ENCODE measurements around the gene KIF7. TPM values are rescaled to one million over a fixed set of nuclear protein-coding genes. Genes with fewer than 3 reads are reported as not detected.

KIF7 gene
- polyA plus RNA-seq, 1 donor from 2014 or later, result 5.2 TPM

DNA sequence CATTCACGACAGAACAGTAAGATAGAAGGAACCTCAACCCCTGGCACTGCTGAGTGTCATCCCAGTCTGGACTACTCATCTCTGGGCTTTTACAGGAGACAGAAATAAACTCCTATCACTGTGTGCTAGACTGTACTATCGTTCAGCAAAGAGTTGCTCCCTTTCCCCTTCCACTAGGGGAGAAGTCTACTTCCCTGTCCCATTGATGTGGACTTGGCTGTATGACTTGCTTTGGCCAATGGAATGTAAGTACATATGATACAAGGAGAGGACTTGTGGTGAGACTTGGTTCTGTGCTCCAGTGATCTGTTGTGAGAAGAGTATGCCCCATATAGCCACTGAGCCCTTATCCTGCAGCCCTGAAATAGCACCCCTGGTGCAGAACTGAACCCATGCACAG lies 5.3 kb upstream of the KIF7 start:
- Histone ChIP-seq H3K79me2 (replicated peaks; ENCODE audit: insufficient read depth, low read length) (no peaks in the 10 kb centered on the region), H3K36me3 (ENCODE audit: insufficient read depth, low read length) (no peaks in the 10 kb centered on the region), H3K4me3 (ENCODE audit: low read length) (no peak overlapping the region), H3K9me2 (ENCODE audit: insufficient read depth, low read length) (no peaks in the 10 kb centered on the region), H4K20me1 (ENCODE audit: insufficient read depth) (no peaks in the 10 kb centered on the region), H3K4me2 (ENCODE audit: low read length) (no peak overlapping the region), H3K9ac (ENCODE audit: low read length) (no peak overlapping the region), H3K27ac (ENCODE audit: low read length) (no peak overlapping the region), H2AFZ (ENCODE audit: low read depth, low read length) (no peak overlapping the region), H3K9me3 (ENCODE audit: low read length) (no peaks in the 10 kb centered on the region), H3K27me3 (ENCODE audit: insufficient read depth, low read depth, low read length) (peaks cover 8% of the 10 kb centered on the region), H3F3A (ENCODE audit: insufficient read depth, low read length, poor library complexity, severe bottlenecking) (no peaks in the 10 kb centered on the region)
- TF ChIP-seq MXI1 (conservative IDR thresholded peaks at IDR 0.05; ENCODE audit: poor library complexity, severe bottlenecking) (no peak), TAF1 (IDR thresholded peaks at IDR 0.05; ENCODE audit: low read depth) (no peak), POLR2AphosphoS5 (IDR thresholded peaks at IDR 0.05) (no peak), EZH2 (IDR thresholded peaks at IDR 0.05; ENCODE audit: borderline replicate concordance, insufficient read depth, low read length, poor library complexity, severe bottlenecking) (no peak), SMC3 (conservative IDR thresholded peaks at IDR 0.05; ENCODE audit: poor library complexity) (no peak), RAD21 (conservative IDR thresholded peaks at IDR 0.05) (no peak), EP300 (conservative IDR thresholded peaks at IDR 0.05; ENCODE audit: poor library complexity, severe bottlenecking) (no peak)
- TF ChIP-seq, protein P1, sequence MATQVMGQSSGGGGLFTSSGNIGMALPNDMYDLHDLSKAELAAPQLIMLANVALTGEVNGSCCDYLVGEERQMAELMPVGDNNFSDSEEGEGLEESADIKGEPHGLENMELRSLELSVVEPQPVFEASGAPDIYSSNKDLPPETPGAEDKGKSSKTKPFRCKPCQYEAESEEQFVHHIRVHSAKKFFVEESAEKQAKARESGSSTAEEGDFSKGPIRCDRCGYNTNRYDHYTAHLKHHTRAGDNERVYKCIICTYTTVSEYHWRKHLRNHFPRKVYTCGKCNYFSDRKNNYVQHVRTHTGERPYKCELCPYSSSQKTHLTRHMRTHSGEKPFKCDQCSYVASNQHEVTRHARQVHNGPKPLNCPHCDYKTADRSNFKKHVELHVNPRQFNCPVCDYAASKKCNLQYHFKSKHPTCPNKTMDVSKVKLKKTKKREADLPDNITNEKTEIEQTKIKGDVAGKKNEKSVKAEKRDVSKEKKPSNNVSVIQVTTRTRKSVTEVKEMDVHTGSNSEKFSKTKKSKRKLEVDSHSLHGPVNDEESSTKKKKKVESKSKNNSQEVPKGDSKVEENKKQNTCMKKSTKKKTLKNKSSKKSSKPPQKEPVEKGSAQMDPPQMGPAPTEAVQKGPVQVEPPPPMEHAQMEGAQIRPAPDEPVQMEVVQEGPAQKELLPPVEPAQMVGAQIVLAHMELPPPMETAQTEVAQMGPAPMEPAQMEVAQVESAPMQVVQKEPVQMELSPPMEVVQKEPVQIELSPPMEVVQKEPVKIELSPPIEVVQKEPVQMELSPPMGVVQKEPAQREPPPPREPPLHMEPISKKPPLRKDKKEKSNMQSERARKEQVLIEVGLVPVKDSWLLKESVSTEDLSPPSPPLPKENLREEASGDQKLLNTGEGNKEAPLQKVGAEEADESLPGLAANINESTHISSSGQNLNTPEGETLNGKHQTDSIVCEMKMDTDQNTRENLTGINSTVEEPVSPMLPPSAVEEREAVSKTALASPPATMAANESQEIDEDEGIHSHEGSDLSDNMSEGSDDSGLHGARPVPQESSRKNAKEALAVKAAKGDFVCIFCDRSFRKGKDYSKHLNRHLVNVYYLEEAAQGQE (IDR thresholded peaks at IDR 0.05; ENCODE audit: borderline replicate concordance), result no peak
- TF ChIP-seq, protein P2, sequence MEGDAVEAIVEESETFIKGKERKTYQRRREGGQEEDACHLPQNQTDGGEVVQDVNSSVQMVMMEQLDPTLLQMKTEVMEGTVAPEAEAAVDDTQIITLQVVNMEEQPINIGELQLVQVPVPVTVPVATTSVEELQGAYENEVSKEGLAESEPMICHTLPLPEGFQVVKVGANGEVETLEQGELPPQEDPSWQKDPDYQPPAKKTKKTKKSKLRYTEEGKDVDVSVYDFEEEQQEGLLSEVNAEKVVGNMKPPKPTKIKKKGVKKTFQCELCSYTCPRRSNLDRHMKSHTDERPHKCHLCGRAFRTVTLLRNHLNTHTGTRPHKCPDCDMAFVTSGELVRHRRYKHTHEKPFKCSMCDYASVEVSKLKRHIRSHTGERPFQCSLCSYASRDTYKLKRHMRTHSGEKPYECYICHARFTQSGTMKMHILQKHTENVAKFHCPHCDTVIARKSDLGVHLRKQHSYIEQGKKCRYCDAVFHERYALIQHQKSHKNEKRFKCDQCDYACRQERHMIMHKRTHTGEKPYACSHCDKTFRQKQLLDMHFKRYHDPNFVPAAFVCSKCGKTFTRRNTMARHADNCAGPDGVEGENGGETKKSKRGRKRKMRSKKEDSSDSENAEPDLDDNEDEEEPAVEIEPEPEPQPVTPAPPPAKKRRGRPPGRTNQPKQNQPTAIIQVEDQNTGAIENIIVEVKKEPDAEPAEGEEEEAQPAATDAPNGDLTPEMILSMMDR (IDR thresholded peaks at IDR 0.05; ENCODE audit: poor library complexity, severe bottlenecking), result no peak

DNA sequence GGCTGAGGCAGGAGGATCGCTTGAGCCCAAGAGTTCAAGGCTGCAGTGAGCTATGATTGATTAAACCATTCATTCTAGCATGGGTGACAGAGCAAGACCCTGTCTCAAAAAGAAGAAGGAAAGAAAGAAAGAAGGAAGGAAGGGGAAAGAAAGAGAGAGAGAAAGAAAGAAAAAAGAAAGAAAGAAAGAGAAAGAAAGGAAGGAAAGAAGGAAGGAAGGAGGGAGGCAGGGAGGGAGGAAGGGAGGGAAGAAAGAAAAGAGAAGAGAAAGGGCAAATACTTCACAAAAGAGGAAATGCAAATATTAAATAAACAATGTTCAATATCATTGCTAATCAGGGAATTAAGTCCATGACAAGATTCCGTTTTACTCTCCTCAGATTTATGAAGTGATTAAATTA lies 4.0 kb upstream of the KIF7 start:
- no peaks in the 10 kb centered on the region for H3K36me3 ChIP-seq (ENCODE audit: insufficient read depth, low read length)
- TF ChIP-seq, protein P2 (IDR thresholded peaks at IDR 0.05; ENCODE audit: poor library complexity, severe bottlenecking), result no peak
- TF ChIP-seq TAF1 (IDR thresholded peaks at IDR 0.05; ENCODE audit: low read depth), result no peak
- TF ChIP-seq RAD21 (conservative IDR thresholded peaks at IDR 0.05), result no peak
- TF ChIP-seq POLR2AphosphoS5 (IDR thresholded peaks at IDR 0.05), result no peak
- TF ChIP-seq MXI1 (conservative IDR thresholded peaks at IDR 0.05; ENCODE audit: poor library complexity, severe bottlenecking), result no peak
- no peak for TF ChIP-seq EP300 (conservative IDR thresholded peaks at IDR 0.05; ENCODE audit: poor library complexity, severe bottlenecking)
- TF ChIP-seq EZH2 (IDR thresholded peaks at IDR 0.05; ENCODE audit: borderline replicate concordance, insufficient read depth, low read length, poor library complexity, severe bottlenecking), result no peak
- TF ChIP-seq SMC3 (conservative IDR thresholded peaks at IDR 0.05; ENCODE audit: poor library complexity), result no peak

More for the DNA sequence above, 4.0 kb upstream of the KIF7 start:
- Histone ChIP-seq H4K20me1 (ENCODE audit: insufficient read depth) (no peaks in the 10 kb centered on the region), H3K4me2 (ENCODE audit: low read length) (no peak overlapping the region), H3F3A (ENCODE audit: insufficient read depth, low read length, poor library complexity, severe bottlenecking) (no peaks in the 10 kb centered on the region), H3K79me2 (replicated peaks; ENCODE audit: insufficient read depth, low read length) (no peaks in the 10 kb centered on the region), H3K27ac (ENCODE audit: low read length) (no peak overlapping the region), H3K9ac (ENCODE audit: low read length) (no peak overlapping the region), H3K9me2 (ENCODE audit: insufficient read depth, low read length) (no peaks in the 10 kb centered on the region), H3K9me3 (ENCODE audit: low read length) (no peaks in the 10 kb centered on the region), H3K4me3 (ENCODE audit: low read length) (no peak overlapping the region), H3K27me3 (ENCODE audit: insufficient read depth, low read depth, low read length) (no peaks in the 10 kb centered on the region), H2AFZ (ENCODE audit: low read depth, low read length) (no peak overlapping the region)
